ENCODE data around the gene SPATA9.

The SPATA9 gene

GRCh38 chr5:95626701-95627100, 56.1 kb downstream of the SPATA9 start:
- Mint-ChIP-seq H3K4me1 (peaks cover 12% of the 10 kb centered on the region), H3K9me3 (no peaks in the 10 kb centered on the region), H3K27ac (no peak overlapping the region), H3K27me3 (no peaks in the 10 kb centered on the region), H3K36me3 (no peaks in the 10 kb centered on the region), H3K4me3 (no peak overlapping the region)
- no peak for ATAC-seq

- Mint-ChIP-seq H3K4me1 (peaks cover 25% of the 10 kb centered on the region), H3K27ac (no peak overlapping the region), H3K4me3 (no peak overlapping the region), H3K36me3 (no peaks in the 10 kb centered on the region), H3K27me3 (no peaks in the 10 kb centered on the region), H3K9me3 (no peaks in the 10 kb centered on the region)
- ATAC-seq, result no peak
Measured at GRCh38 chr5:95624368-95624767, 58.4 kb downstream of the SPATA9 start.

- no peak overlapping the region for H3K27ac Mint-ChIP-seq
- H3K36me3 Mint-ChIP-seq, result no peaks in the 10 kb centered on the region
- no peaks in the 10 kb centered on the region for H3K27me3 Mint-ChIP-seq
- H3K9me3 Mint-ChIP-seq, result no peaks in the 10 kb centered on the region
- peaks cover 26% of the 10 kb centered on the region for H3K4me1 Mint-ChIP-seq
- ATAC-seq, result no peak
- no peak overlapping the region for H3K4me3 Mint-ChIP-seq
Measured at GRCh38 chr5:95623706-95624105, 59.1 kb downstream of the SPATA9 start.

GRCh38 chr5:95621839-95622629, 60.8 kb downstream of the SPATA9 start:
- peak overlapping the region; percentile 83 for H3K27ac Mint-ChIP-seq
- ATAC-seq, result no peak
- H3K9me3 Mint-ChIP-seq, result no peaks in the 10 kb centered on the region
- H3K4me3 Mint-ChIP-seq, result peak overlapping the region; percentile 78
- peaks cover 26% of the 10 kb centered on the region for H3K4me1 Mint-ChIP-seq
- no peaks in the 10 kb centered on the region for H3K27me3 Mint-ChIP-seq
- H3K36me3 Mint-ChIP-seq, result no peaks in the 10 kb centered on the region

- Mint-ChIP-seq H3K9me3 (no peaks in the 10 kb centered on the region), H3K27me3 (no peaks in the 10 kb centered on the region), H3K4me1 (peaks cover 26% of the 10 kb centered on the region), H3K27ac (peak overlapping the region; percentile 83), H3K36me3 (no peaks in the 10 kb centered on the region), H3K4me3 (peak overlapping the region; percentile 78)
- ATAC-seq, result peak; percentile 64
Measured at GRCh38 chr5:95620870-95621838, 61.6 kb downstream of the SPATA9 start.

- Mint-ChIP-seq H3K9me3 (no peaks in the 10 kb centered on the region), H3K27ac (peak within 1 kb of the TSS; percentile 83), H3K36me3 (no peaks in the 10 kb centered on the region), H3K27me3 (no peaks in the 10 kb centered on the region), H3K4me1 (peaks cover 26% of the 10 kb centered on the region), H3K4me3 (peak within 1 kb of the TSS; percentile 87)
- peak; percentile 91 for ATAC-seq
Measured at GRCh38 chr5:95620030-95620869, 62.5 kb downstream of the SPATA9 start, which contains the start of gene GPR150. TSS of gene GPR150 (plus strand) at chr5:95620087. CDS start at chr5:95620276, 189 bp downstream.

GRCh38 chr5:95619514-95620029, 63.2 kb downstream of the SPATA9 start:
- Mint-ChIP-seq H3K4me3 (peak overlapping the region; percentile 87), H3K27me3 (no peaks in the 10 kb centered on the region), H3K27ac (peak overlapping the region; percentile 69), H3K9me3 (no peaks in the 10 kb centered on the region), H3K36me3 (no peaks in the 10 kb centered on the region), H3K4me1 (peaks cover 26% of the 10 kb centered on the region)
- ATAC-seq, result no peak

- no peak overlapping the region for H3K4me3 Mint-ChIP-seq
- H3K4me1 Mint-ChIP-seq, result peaks cover 26% of the 10 kb centered on the region
- H3K9me3 Mint-ChIP-seq, result no peaks in the 10 kb centered on the region
- no peak for ATAC-seq
- no peaks in the 10 kb centered on the region for H3K27me3 Mint-ChIP-seq
- peaks cover 3% of the 10 kb centered on the region for H3K36me3 Mint-ChIP-seq
- peak overlapping the region; percentile 69 for H3K27ac Mint-ChIP-seq
Measured at GRCh38 chr5:95619096-95619495, 63.7 kb downstream of the SPATA9 start.

GRCh38 chr5:95617057-95617456, 65.7 kb downstream of the SPATA9 start:
- Mint-ChIP-seq H3K36me3 (peaks cover 21% of the 10 kb centered on the region), H3K4me3 (no peak overlapping the region), H3K9me3 (peaks cover 6% of the 10 kb centered on the region), H3K27me3 (no peaks in the 10 kb centered on the region), H3K27ac (no peak overlapping the region), H3K4me1 (peaks cover 20% of the 10 kb centered on the region)
- no peak for ATAC-seq

- peak; percentile 50 for ATAC-seq
Measured at GRCh38 chr5:95615164-95615467, 67.7 kb downstream of the SPATA9 start.

GRCh38 chr5:95613514-95613913, 69.3 kb downstream of the SPATA9 start:
- Mint-ChIP-seq H3K36me3 (peaks cover 21% of the 10 kb centered on the region), H3K4me3 (no peak overlapping the region), H3K27me3 (no peaks in the 10 kb centered on the region), H3K4me1 (no peaks in the 10 kb centered on the region), H3K27ac (peak overlapping the region; percentile 65), H3K9me3 (peaks cover 6% of the 10 kb centered on the region)
- ATAC-seq, result no peak

More at GRCh38 chr5:95615164-95615467, 67.7 kb downstream of the SPATA9 start:
- no peak overlapping the region for H3K4me3 Mint-ChIP-seq
- peaks cover 6% of the 10 kb centered on the region for H3K9me3 Mint-ChIP-seq
- peaks cover 21% of the 10 kb centered on the region for H3K36me3 Mint-ChIP-seq
- peaks cover 9% of the 10 kb centered on the region for H3K4me1 Mint-ChIP-seq
- no peak overlapping the region for H3K27ac Mint-ChIP-seq
- H3K27me3 Mint-ChIP-seq, result no peaks in the 10 kb centered on the region

GRCh38 chr5:95611396-95611795, 71.4 kb downstream of the SPATA9 start:
- peaks cover 21% of the 10 kb centered on the region for H3K36me3 Mint-ChIP-seq
- H3K9me3 Mint-ChIP-seq, result peaks cover 6% of the 10 kb centered on the region
- no peaks in the 10 kb centered on the region for H3K4me1 Mint-ChIP-seq
- no peak overlapping the region for H3K4me3 Mint-ChIP-seq
- H3K27ac Mint-ChIP-seq, result no peak overlapping the region
- H3K27me3 Mint-ChIP-seq, result no peaks in the 10 kb centered on the region
- no peak for ATAC-seq

- Mint-ChIP-seq H3K27ac (no peak overlapping the region), H3K4me1 (no peaks in the 10 kb centered on the region), H3K27me3 (no peaks in the 10 kb centered on the region), H3K36me3 (peaks cover 23% of the 10 kb centered on the region), H3K4me3 (no peak overlapping the region), H3K9me3 (peaks cover 6% of the 10 kb centered on the region)
- no peak for ATAC-seq
Measured at GRCh38 chr5:95610546-95610945, 72.2 kb downstream of the SPATA9 start.

GRCh38 chr5:95609711-95610110, 73.1 kb downstream of the SPATA9 start:
- Mint-ChIP-seq H3K27ac (no peak overlapping the region), H3K36me3 (peaks cover 29% of the 10 kb centered on the region), H3K4me3 (no peak overlapping the region), H3K27me3 (no peaks in the 10 kb centered on the region), H3K9me3 (peaks cover 6% of the 10 kb centered on the region), H3K4me1 (no peaks in the 10 kb centered on the region)
- ATAC-seq, result no peak

Measured in stimulated activated memory B cell treated with anti-CD40 and anti-IgM and Interleukin-4, amounts not matched to agents 10 μg/mL and 1 μg/mL and 100 μg/mL, for 72 hours (primary cell).